ENCODE data around the gene NRG3. TPM values are rescaled to one million over a fixed set of nuclear protein-coding genes. Genes with fewer than 3 reads are reported as not detected.

NRG3 gene
- total RNA-seq, 2 experiments from 2014 or later: not detected

GRCh38 chr10:83007510-83007909, 1132.5 kb downstream of the NRG3 start:
- no peak overlapping the region for H2AFZ ChIP-seq (ENCODE audit: low read length)
- CTCF ChIA-PET (ENCODE audit: unreplicated experiment): no interaction called here
- TF ChIP-seq, protein P1, sequence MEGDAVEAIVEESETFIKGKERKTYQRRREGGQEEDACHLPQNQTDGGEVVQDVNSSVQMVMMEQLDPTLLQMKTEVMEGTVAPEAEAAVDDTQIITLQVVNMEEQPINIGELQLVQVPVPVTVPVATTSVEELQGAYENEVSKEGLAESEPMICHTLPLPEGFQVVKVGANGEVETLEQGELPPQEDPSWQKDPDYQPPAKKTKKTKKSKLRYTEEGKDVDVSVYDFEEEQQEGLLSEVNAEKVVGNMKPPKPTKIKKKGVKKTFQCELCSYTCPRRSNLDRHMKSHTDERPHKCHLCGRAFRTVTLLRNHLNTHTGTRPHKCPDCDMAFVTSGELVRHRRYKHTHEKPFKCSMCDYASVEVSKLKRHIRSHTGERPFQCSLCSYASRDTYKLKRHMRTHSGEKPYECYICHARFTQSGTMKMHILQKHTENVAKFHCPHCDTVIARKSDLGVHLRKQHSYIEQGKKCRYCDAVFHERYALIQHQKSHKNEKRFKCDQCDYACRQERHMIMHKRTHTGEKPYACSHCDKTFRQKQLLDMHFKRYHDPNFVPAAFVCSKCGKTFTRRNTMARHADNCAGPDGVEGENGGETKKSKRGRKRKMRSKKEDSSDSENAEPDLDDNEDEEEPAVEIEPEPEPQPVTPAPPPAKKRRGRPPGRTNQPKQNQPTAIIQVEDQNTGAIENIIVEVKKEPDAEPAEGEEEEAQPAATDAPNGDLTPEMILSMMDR (conservative IDR thresholded peaks at IDR 0.05; ENCODE audit: low read length): no peak
- no peak for TF ChIP-seq EZH2phosphoT487 (IDR thresholded peaks at IDR 0.05; ENCODE audit: borderline replicate concordance, low read depth, low read length)
- H3K9me2 ChIP-seq (ENCODE audit: insufficient read depth, low read length): no peaks in the 10 kb centered on the region
- no peak overlapping the region for H3K27ac ChIP-seq (ENCODE audit: low read depth, low read length, poor library complexity, severe bottlenecking)
- no peak overlapping the region for H3K4me2 ChIP-seq (ENCODE audit: low read length)
- no peaks in the 10 kb centered on the region for H3K9me3 ChIP-seq (ENCODE audit: low read length)
- H3K79me2 ChIP-seq (ENCODE audit: insufficient read depth, low read depth, low read length): no peaks in the 10 kb centered on the region
- H4K20me1 ChIP-seq (ENCODE audit: insufficient read depth, low read length): no peaks in the 10 kb centered on the region
- POLR2A ChIA-PET: interaction anchor here (1.1 kb wide), 1 partner anchor 9 kb away, joined by 3 read pairs; no protein-coding TSS in a partner anchor
- DNase-seq (ENCODE audit: low spot score): no peak
- intact Hi-C loops (cut with micrococcal nuclease; ENCODE audit: unreplicated experiment): no loop called here
- H3K4me1 ChIP-seq (ENCODE audit: insufficient read depth, low read length, poor library complexity, severe bottlenecking): no peaks in the 10 kb centered on the region
- no peak overlapping the region for H3K4me3 ChIP-seq (ENCODE audit: low read depth, low read length, poor library complexity, severe bottlenecking)
- BruUV-seq (replicated peaks): no TSS peak
- H3K36me3 ChIP-seq (ENCODE audit: insufficient read depth, low read length): no peaks in the 10 kb centered on the region

GRCh38 chr10:83012866-83013265, 1137.9 kb downstream of the NRG3 start:
- Histone ChIP-seq H4K20me1 (ENCODE audit: insufficient read depth, low read length) (no peaks in the 10 kb centered on the region), H3K79me2 (ENCODE audit: insufficient read depth, low read depth, low read length) (no peaks in the 10 kb centered on the region), H3K4me3 (ENCODE audit: low read depth, low read length, poor library complexity, severe bottlenecking) (no peak overlapping the region), H3K27ac (ENCODE audit: low read depth, low read length, poor library complexity, severe bottlenecking) (no peak overlapping the region), H3K4me2 (ENCODE audit: low read length) (no peak overlapping the region), H2AFZ (ENCODE audit: low read length) (no peak overlapping the region), H3K4me1 (ENCODE audit: insufficient read depth, low read length, poor library complexity, severe bottlenecking) (no peaks in the 10 kb centered on the region), H3K36me3 (ENCODE audit: insufficient read depth, low read length) (no peaks in the 10 kb centered on the region), H3K9me2 (ENCODE audit: insufficient read depth, low read length) (no peaks in the 10 kb centered on the region), H3K9me3 (ENCODE audit: low read length) (no peaks in the 10 kb centered on the region)
- DNase-seq (ENCODE audit: low spot score): no peak
- no TSS peak for BruUV-seq (replicated peaks)
- no peak for TF ChIP-seq EZH2phosphoT487 (IDR thresholded peaks at IDR 0.05; ENCODE audit: borderline replicate concordance, low read depth, low read length)
- TF ChIP-seq, protein P1 (conservative IDR thresholded peaks at IDR 0.05; ENCODE audit: low read length): no peak
- intact Hi-C loops (cut with micrococcal nuclease; ENCODE audit: unreplicated experiment): no loop called here
- POLR2A ChIA-PET: no interaction called here
- CTCF ChIA-PET (ENCODE audit: unreplicated experiment): no interaction called here

DNA sequence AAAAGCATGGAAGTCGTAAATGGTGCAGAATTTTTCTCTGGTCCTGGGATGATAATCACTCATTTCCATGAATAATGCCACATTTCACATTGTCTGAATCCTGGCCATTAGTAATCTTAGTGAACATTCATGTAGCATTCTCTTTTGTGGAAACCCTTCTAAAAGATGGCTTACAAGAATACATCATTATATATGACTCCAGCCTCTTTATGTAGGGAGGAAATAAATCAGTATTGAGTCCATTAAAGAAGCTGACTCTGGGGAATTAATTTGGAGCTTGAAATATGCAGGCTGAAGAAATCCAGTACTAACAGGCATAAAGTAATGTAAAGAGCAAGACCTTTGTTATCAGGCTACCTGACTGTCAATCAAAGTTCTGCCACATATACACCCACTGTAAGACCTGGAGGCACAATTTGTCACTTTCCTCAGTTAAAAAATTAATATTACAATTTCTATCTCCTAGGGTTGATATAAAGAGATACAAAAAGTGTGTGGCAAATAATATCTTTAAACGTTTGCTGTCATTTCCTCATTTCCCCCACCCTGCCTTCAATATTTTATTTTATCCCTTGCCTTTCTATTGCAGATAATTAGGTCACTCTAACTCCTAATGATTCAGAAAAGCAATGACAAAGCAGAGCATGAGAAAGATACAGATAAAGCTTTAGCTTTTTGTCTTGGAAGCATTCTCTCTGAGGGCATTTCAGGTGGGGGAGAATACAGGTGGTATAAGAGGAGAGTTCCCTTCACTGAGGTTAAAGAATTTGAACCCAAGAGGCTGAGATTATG, 1142.3 kb downstream of the NRG3 start:
- H3K4me1 ChIP-seq (ENCODE audit: insufficient read depth, low read length, poor library complexity, severe bottlenecking): no peaks in the 10 kb centered on the region
- no peaks in the 10 kb centered on the region for H3K79me2 ChIP-seq (ENCODE audit: insufficient read depth, low read depth, low read length)
- BruUV-seq (replicated peaks): no TSS peak
- no peak overlapping the region for H3K4me2 ChIP-seq (ENCODE audit: low read length)
- POLR2A ChIA-PET: no interaction called here
- no peaks in the 10 kb centered on the region for H4K20me1 ChIP-seq (ENCODE audit: insufficient read depth, low read length)
- no peaks in the 10 kb centered on the region for H3K9me2 ChIP-seq (ENCODE audit: insufficient read depth, low read length)
- TF ChIP-seq EZH2phosphoT487 (IDR thresholded peaks at IDR 0.05; ENCODE audit: borderline replicate concordance, low read depth, low read length): no peak
- TF ChIP-seq, protein P1 (conservative IDR thresholded peaks at IDR 0.05; ENCODE audit: low read length): no peak
- no peaks in the 10 kb centered on the region for H3K36me3 ChIP-seq (ENCODE audit: insufficient read depth, low read length)
- intact Hi-C loops (cut with micrococcal nuclease; ENCODE audit: unreplicated experiment): no loop called here
- DNase-seq (ENCODE audit: low spot score): no peak
- no peak overlapping the region for H3K27ac ChIP-seq (ENCODE audit: low read depth, low read length, poor library complexity, severe bottlenecking)
- no peaks in the 10 kb centered on the region for H3K9me3 ChIP-seq (ENCODE audit: low read length)
- no peak overlapping the region for H2AFZ ChIP-seq (ENCODE audit: low read length)
- CTCF ChIA-PET (ENCODE audit: unreplicated experiment): no interaction called here
- H3K4me3 ChIP-seq (ENCODE audit: low read depth, low read length, poor library complexity, severe bottlenecking): no peak overlapping the region
